ENCODE data around the gene RNF40.

RNF40 gene

DNA sequence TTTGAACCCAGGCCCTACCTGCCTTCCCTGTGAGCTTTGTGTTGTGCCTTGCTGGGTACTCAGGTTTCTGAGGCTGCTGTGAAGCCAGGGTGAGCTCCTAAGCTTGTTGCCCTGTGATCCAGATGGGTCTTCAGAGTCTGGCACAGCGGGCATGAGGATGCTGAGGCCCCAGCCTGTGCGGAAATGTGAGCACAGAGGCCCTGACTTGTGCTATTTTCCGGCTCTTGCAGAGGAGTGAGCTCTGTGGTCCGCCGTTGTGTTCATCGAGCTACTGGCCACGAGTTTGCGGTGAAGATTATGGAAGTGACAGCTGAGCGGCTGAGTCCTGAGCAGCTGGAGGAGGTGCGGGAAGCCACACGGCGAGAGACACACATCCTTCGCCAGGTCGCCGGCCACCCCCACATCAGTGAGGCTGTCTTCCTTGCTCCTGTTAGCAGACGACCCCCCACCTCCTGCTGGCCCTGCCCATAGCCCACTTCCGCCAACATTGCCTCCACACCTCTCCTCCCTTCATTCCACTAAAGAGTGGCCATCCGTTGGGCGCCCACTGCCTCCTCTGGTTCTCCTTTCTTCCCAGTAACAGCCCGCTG, 11.2 kb upstream of the RNF40 start:
- TF ChIP-seq, protein P1, sequence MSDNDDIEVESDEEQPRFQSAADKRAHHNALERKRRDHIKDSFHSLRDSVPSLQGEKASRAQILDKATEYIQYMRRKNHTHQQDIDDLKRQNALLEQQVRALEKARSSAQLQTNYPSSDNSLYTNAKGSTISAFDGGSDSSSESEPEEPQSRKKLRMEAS (IDR thresholded peaks at IDR 0.05) = no peak
- TF ChIP-seq TAF1 (IDR thresholded peaks at IDR 0.05; ENCODE audit: low read depth) (no peak), EGR1 (IDR thresholded peaks at IDR 0.05) (no peak), RAD21 (IDR thresholded peaks at IDR 0.05; ENCODE audit: low read depth) (no peak), CEBPB (IDR thresholded peaks at IDR 0.05) (no peak), YY1 (IDR thresholded peaks at IDR 0.05; ENCODE audit: low read depth) (no peak), TCF12 (IDR thresholded peaks at IDR 0.05; ENCODE audit: low read depth) (no peak), FOXM1 (IDR thresholded peaks at IDR 0.05; ENCODE audit: borderline replicate concordance, low read depth) (no peak), ZBTB7A (IDR thresholded peaks at IDR 0.05; ENCODE audit: low read depth) (no peak), CREB1 (IDR thresholded peaks at IDR 0.05; ENCODE audit: low read depth) (no peak)
- TF ChIP-seq, protein P2, sequence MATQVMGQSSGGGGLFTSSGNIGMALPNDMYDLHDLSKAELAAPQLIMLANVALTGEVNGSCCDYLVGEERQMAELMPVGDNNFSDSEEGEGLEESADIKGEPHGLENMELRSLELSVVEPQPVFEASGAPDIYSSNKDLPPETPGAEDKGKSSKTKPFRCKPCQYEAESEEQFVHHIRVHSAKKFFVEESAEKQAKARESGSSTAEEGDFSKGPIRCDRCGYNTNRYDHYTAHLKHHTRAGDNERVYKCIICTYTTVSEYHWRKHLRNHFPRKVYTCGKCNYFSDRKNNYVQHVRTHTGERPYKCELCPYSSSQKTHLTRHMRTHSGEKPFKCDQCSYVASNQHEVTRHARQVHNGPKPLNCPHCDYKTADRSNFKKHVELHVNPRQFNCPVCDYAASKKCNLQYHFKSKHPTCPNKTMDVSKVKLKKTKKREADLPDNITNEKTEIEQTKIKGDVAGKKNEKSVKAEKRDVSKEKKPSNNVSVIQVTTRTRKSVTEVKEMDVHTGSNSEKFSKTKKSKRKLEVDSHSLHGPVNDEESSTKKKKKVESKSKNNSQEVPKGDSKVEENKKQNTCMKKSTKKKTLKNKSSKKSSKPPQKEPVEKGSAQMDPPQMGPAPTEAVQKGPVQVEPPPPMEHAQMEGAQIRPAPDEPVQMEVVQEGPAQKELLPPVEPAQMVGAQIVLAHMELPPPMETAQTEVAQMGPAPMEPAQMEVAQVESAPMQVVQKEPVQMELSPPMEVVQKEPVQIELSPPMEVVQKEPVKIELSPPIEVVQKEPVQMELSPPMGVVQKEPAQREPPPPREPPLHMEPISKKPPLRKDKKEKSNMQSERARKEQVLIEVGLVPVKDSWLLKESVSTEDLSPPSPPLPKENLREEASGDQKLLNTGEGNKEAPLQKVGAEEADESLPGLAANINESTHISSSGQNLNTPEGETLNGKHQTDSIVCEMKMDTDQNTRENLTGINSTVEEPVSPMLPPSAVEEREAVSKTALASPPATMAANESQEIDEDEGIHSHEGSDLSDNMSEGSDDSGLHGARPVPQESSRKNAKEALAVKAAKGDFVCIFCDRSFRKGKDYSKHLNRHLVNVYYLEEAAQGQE (IDR thresholded peaks at IDR 0.05; ENCODE audit: low read depth) = no peak

DNA sequence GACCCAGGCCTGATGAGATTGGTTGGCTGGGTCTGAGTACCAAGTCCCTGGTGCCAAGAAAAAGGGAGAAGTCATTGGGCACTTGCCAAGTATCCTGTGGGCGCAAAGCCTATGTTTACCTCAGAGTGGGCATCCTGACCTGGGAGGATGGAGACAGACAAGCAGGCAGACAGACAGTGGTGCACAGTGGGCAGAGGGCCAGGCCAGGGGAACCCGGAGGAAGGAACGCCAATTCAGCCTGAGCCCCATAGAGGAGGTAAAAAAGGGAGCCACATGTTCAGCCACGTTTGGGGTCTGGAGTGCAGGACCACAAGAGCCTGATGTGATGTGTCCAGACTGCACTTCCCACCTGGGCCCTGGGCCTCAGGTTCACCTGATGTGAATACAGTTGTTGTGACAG, 8.5 kb upstream of the RNF40 start:
- TF ChIP-seq NFIC (IDR thresholded peaks at IDR 0.05) (no peak), EGR1 (IDR thresholded peaks at IDR 0.05) (no peak), EP300 (IDR thresholded peaks at IDR 0.05; ENCODE audit: borderline replicate concordance) (no peak), RAD21 (IDR thresholded peaks at IDR 0.05; ENCODE audit: low read depth) (no peak), FOXM1 (IDR thresholded peaks at IDR 0.05; ENCODE audit: borderline replicate concordance, low read depth) (no peak), CREB1 (IDR thresholded peaks at IDR 0.05; ENCODE audit: low read depth) (no peak)
- TF ChIP-seq, protein P3, sequence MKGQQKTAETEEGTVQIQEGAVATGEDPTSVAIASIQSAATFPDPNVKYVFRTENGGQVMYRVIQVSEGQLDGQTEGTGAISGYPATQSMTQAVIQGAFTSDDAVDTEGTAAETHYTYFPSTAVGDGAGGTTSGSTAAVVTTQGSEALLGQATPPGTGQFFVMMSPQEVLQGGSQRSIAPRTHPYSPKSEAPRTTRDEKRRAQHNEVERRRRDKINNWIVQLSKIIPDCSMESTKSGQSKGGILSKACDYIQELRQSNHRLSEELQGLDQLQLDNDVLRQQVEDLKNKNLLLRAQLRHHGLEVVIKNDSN (IDR thresholded peaks at IDR 0.05) = no peak

DNA sequence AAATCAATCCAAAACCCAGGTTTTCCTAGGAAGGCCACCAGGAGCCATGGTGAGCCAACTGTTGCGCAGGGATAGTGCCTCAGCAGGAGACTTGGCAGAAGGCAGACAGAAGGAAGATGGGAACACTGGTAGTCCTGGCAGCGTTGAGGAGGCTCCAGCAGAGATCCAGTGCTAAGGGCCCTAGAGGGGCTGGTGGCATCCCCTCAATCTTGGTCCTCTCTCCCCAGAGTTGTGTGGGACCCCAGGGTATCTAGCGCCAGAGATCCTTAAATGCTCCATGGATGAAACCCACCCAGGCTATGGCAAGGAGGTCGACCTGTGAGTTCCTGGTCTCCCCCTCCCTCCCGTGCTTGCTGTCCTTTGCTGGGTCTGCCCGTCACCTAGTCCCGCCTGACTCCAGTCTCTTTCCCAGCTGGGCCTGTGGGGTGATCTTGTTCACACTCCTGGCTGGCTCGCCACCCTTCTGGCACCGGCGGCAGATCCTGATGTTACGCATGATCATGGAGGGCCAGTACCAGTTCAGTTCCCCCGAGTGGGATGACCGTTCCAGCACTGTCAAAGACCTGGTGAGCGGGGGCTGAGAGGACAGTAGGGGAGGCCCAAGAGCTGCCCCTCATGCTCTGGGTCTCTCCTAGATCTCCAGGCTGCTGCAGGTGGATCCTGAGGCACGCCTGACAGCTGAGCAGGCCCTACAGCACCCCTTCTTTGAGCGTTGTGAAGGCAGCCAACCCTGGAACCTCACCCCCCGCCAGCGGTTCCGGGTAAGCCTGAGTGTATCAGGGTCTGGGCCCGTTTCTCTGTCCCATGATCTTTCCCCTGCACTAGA, 6.0 kb upstream of the RNF40 start:
- TF ChIP-seq, protein P3 (IDR thresholded peaks at IDR 0.05) = no peak

DNA sequence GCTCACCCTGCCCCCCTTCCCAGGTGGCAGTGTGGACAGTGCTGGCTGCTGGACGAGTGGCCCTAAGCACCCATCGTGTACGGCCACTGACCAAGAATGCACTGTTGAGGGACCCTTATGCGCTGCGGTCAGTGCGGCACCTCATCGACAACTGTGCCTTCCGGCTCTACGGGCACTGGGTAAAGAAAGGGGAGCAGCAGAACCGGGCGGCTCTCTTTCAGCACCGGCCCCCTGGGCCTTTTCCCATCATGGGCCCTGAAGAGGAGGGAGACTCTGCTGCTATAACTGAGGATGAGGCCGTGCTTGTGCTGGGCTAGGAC, 5.4 kb upstream of the RNF40 start:
- TF ChIP-seq CREB1 (IDR thresholded peaks at IDR 0.05; ENCODE audit: low read depth) (no peak), NFIC (IDR thresholded peaks at IDR 0.05) (no peak), RAD21 (IDR thresholded peaks at IDR 0.05; ENCODE audit: low read depth) (no peak), EGR1 (IDR thresholded peaks at IDR 0.05) (no peak), ZBTB7A (IDR thresholded peaks at IDR 0.05; ENCODE audit: low read depth) (no peak), EP300 (IDR thresholded peaks at IDR 0.05; ENCODE audit: borderline replicate concordance) (no peak), TAF1 (IDR thresholded peaks at IDR 0.05; ENCODE audit: low read depth) (no peak), FOXM1 (IDR thresholded peaks at IDR 0.05; ENCODE audit: borderline replicate concordance, low read depth) (no peak)
- TF ChIP-seq, protein P3 (IDR thresholded peaks at IDR 0.05) = no peak
- TF ChIP-seq, protein P2 (IDR thresholded peaks at IDR 0.05; ENCODE audit: low read depth) = no peak
- TF ChIP-seq, protein P1 (IDR thresholded peaks at IDR 0.05) = no peak

DNA sequence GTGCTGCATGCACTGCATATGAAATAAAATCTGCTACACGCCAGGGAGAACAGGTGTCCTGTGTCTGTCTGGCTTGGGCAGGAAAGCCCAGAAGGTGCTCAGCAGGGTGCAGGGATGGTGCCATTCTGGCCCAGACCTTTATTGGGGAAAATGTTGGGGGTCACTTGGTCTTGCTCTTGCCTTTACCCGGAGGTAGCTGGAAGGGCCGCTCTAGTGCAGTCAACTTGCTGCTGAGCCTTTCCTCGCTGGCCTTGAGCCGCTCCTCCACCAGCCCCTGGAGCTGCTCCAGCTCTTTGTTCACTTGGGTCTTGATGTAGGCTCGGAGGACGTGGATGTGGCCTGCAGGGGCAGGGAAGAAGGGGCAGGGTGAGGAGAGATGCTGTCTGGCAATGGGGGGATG, 4.8 kb upstream of the RNF40 start:
- TF ChIP-seq NFIC (IDR thresholded peaks at IDR 0.05) (no peak), TAF1 (IDR thresholded peaks at IDR 0.05; ENCODE audit: low read depth) (no peak), CREB1 (IDR thresholded peaks at IDR 0.05; ENCODE audit: low read depth) (no peak), EP300 (IDR thresholded peaks at IDR 0.05; ENCODE audit: borderline replicate concordance) (no peak), RAD21 (IDR thresholded peaks at IDR 0.05; ENCODE audit: low read depth) (no peak), FOXM1 (IDR thresholded peaks at IDR 0.05; ENCODE audit: borderline replicate concordance, low read depth) (no peak), TCF12 (IDR thresholded peaks at IDR 0.05; ENCODE audit: low read depth) (no peak), ZBTB7A (IDR thresholded peaks at IDR 0.05; ENCODE audit: low read depth) (no peak), CEBPB (IDR thresholded peaks at IDR 0.05) (no peak), YY1 (IDR thresholded peaks at IDR 0.05; ENCODE audit: low read depth) (no peak), EGR1 (IDR thresholded peaks at IDR 0.05) (no peak), TEAD4 (IDR thresholded peaks at IDR 0.05) (no peak)
- TF ChIP-seq, protein P2 (IDR thresholded peaks at IDR 0.05; ENCODE audit: low read depth) = no peak
- TF ChIP-seq, protein P3 (IDR thresholded peaks at IDR 0.05) = no peak
- TF ChIP-seq, protein P1 (IDR thresholded peaks at IDR 0.05) = no peak
